Endothelial cell (in vitro differentiated cells): ENCODE results near the gene POFUT1. TPM values are rescaled to one million over a fixed set of nuclear protein-coding genes. Genes with fewer than 3 reads are reported as not detected.
A peak's percentile ranks its signal among the peaks of the same experiment; 100 is the strongest.

ENCODE experiments used
- DNase-seq: peaks from one replicate; pipeline ENCODE4 v3.0.0; 2021; ENCODE audit warnings: low spot score
- H3K27ac Mint-ChIP-seq: one replicate; pipeline ENCODE4 v1.8.0; 2021; ENCODE audit warnings: mixed read lengths, inconsistent platforms; ENCODE audit not compliant: unreplicated experiment
- H3K27me3 Mint-ChIP-seq: one replicate; pipeline ENCODE4 v1.8.0; 2021; ENCODE audit warnings: mild to moderate bottlenecking, moderate library complexity, mixed read lengths, inconsistent platforms; ENCODE audit not compliant: unreplicated experiment
- H3K36me3 Mint-ChIP-seq: one replicate; pipeline ENCODE4 v1.8.0; 2021; ENCODE audit warnings: mild to moderate bottlenecking, low read depth, mixed read lengths, inconsistent platforms; ENCODE audit not compliant: unreplicated experiment
- H3K4me1 Mint-ChIP-seq: one replicate; pipeline ENCODE4 v1.8.0; 2021; ENCODE audit warnings: mild to moderate bottlenecking, mixed read lengths, inconsistent platforms; ENCODE audit not compliant: unreplicated experiment
- H3K4me3 Mint-ChIP-seq: one replicate; pipeline ENCODE4 v1.8.0; 2021; ENCODE audit warnings: mild to moderate bottlenecking, mixed read lengths, inconsistent platforms; ENCODE audit not compliant: unreplicated experiment
- H3K9me3 Mint-ChIP-seq: one replicate; pipeline ENCODE4 v1.8.0; 2021; ENCODE audit warnings: mixed read lengths, inconsistent platforms; ENCODE audit not compliant: unreplicated experiment
- total RNA-seq: library from RNA; stranded (reverse); fragmentation: NEBNext Ultra II Directional; extraction: Animal tissue kit (Norgen Biotek cat#: 25700); gene quantifications from one replicate; pipeline ENCODE4 v1.2.1, GENCODE V29; 2021; ENCODE audit not compliant: unreplicated experiment
- TF ChIP-seq, protein P1 (sequence below): fragments of 200-600 bp; sonication (generic); IDR thresholded peaks from one replicate; pipeline ENCODE4 v1.5.0; 2021; ENCODE audit warnings: antibody characterized with exemption; ENCODE audit not compliant: unreplicated experiment

Gene POFUT1
- total RNA-seq, 1 donor from 2014 or later = 43.5 TPM

DNA sequence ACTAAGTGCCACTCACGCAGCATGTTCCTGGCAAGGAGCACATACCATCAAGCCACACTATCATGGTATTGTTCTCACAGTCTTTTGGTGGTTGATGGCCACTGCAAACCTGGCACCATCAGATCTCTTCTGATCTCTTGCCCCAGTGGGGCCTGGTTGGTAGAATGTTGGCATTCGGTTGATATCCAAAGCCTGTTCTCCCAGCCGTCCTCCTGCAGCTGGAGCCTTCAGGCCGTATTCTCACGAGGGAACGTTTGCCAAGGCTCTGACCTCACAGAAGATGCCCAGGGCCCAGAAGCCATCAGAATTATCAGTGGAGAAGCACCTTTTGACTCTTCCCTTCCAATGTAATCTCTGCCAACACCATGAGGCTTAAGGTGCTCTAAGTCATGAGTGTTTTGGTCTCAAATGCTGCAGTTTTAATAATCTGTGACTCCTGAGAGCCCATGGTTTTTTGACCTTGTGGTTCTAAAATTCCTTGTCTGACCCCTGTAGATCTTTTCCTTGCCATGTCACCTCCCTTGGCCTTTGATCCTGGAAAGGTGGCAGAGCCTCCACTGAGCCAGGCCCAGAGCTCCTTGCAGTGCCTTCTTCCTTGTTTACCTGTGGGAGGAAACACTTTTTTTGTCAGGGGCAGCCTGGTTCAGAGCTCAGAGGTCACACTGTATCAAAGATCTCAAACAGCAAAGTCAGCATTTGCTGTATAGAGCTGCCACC, 27.8 kb downstream of the POFUT1 start:
- no peak for DNase-seq
- H3K9me3 Mint-ChIP-seq = no peaks in the 10 kb centered on the region
- H3K27me3 Mint-ChIP-seq = peaks cover 8% of the 10 kb centered on the region
- peak overlapping the region; percentile 42 for H3K4me3 Mint-ChIP-seq
- H3K36me3 Mint-ChIP-seq = peaks cover 41% of the 10 kb centered on the region
- peaks cover 21% of the 10 kb centered on the region for H3K4me1 Mint-ChIP-seq
- H3K27ac Mint-ChIP-seq = no peak overlapping the region
- TF ChIP-seq, protein P1, sequence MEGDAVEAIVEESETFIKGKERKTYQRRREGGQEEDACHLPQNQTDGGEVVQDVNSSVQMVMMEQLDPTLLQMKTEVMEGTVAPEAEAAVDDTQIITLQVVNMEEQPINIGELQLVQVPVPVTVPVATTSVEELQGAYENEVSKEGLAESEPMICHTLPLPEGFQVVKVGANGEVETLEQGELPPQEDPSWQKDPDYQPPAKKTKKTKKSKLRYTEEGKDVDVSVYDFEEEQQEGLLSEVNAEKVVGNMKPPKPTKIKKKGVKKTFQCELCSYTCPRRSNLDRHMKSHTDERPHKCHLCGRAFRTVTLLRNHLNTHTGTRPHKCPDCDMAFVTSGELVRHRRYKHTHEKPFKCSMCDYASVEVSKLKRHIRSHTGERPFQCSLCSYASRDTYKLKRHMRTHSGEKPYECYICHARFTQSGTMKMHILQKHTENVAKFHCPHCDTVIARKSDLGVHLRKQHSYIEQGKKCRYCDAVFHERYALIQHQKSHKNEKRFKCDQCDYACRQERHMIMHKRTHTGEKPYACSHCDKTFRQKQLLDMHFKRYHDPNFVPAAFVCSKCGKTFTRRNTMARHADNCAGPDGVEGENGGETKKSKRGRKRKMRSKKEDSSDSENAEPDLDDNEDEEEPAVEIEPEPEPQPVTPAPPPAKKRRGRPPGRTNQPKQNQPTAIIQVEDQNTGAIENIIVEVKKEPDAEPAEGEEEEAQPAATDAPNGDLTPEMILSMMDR = no peak

DNA sequence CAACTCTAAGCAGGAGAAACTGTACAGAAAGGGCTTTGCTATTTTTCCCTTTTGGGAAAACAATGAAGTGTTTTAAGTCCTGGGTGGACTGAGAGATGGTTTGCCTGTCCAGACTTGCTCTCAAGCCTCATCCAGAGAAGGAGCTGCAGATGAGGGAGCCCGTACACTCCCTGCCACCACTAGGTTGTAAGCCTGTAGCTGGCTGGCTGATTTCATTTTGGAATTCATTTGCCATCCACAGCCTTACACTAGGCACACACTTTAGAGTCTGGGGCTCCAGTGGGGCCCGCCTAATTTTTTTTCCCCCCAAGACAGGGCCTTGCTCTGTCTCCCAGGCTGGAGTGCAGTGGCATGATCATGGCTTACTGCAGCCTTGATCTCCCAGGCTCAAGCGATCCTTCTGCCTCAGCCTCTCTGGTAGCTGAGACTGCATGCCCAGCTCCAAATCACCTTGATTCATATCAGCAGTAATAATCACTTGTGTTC, 28.4 kb downstream of the POFUT1 start:
- no peak overlapping the region for H3K4me3 Mint-ChIP-seq
- H3K27me3 Mint-ChIP-seq = peaks cover 4% of the 10 kb centered on the region
- no peak overlapping the region for H3K27ac Mint-ChIP-seq

DNA sequence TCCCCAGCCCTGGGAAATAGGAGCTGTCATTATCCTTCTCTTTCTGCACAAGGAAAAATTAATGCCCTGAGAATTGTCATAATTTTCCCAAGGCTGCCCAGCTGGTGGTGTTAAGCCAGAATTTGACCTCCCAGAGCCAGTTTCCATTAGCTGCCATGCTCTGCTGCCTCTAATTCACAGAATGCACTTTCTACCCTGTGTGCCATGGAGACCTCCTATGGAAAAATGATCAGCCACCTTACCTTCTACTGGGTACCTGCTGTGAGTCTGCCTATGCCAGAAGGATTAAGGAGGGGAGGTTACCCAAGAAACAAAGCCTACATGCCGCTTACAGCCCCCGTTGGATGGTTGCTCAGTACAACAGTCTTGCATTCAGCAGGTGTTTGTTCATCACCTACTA, 29.1 kb downstream of the POFUT1 start:
- no peak overlapping the region for H3K27ac Mint-ChIP-seq
- H3K36me3 Mint-ChIP-seq = peaks cover 28% of the 10 kb centered on the region
- H3K4me1 Mint-ChIP-seq = peaks cover 13% of the 10 kb centered on the region

More for the DNA sequence above, 28.4 kb downstream of the POFUT1 start:
- Mint-ChIP-seq H3K9me3 (no peaks in the 10 kb centered on the region), H3K36me3 (peaks cover 35% of the 10 kb centered on the region), H3K4me1 (peaks cover 21% of the 10 kb centered on the region)
- TF ChIP-seq, protein P1 = no peak
- DNase-seq = no peak

DNA sequence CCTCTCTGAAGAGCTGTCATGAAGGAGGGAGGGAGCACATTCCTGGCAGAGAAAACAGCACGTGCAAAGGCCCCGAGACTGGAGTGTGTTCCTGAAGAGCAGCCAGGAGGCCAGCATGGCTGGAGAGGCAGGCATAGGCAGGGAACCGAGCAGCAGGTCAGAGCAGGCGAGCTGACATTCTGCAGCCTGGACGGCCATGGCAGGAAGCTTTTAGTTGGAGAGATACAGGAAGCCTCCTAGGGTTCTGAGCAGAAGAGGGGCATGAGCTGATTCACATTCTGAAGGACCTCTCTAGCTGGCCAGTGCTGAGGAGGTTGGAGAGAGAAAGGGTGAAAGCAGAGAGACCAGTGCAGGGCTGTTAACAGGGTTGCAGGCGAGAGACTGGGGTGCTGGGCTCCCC, 29.7 kb downstream of the POFUT1 start:
- H3K4me1 Mint-ChIP-seq = peaks cover 7% of the 10 kb centered on the region
- no peak for DNase-seq
- H3K27ac Mint-ChIP-seq = no peak overlapping the region
- H3K27me3 Mint-ChIP-seq = peaks cover 1% of the 10 kb centered on the region
- peak overlapping the region; percentile 10 for H3K4me3 Mint-ChIP-seq
- TF ChIP-seq, protein P1 = no peak
- peaks cover 25% of the 10 kb centered on the region for H3K36me3 Mint-ChIP-seq
- no peaks in the 10 kb centered on the region for H3K9me3 Mint-ChIP-seq

More for the DNA sequence above, 29.1 kb downstream of the POFUT1 start:
- Mint-ChIP-seq H3K27me3 (peaks cover 1% of the 10 kb centered on the region), H3K9me3 (no peaks in the 10 kb centered on the region), H3K4me3 (no peak overlapping the region)
- TF ChIP-seq, protein P1 = no peak
- no peak for DNase-seq
